Duodenal mucosa (tissue), 2 donors: Measurements from ENCODE around the gene TEP1.

Experiments
- H3K27ac ChIP-seq: one replicate; pipeline ENCODE4 v1.7.0; 2013; ENCODE audit warnings: low read depth, low read length
- H3K27me3 ChIP-seq, 2 donors: one replicate each; pipeline ENCODE4 v1.7.0; 2013; ENCODE audit warnings: low read length in 2 of 2, control low read depth in 1 of 2; ENCODE audit not compliant: insufficient read depth in 2 of 2, control insufficient read depth in 1 of 2
- H3K36me3 ChIP-seq, 2 donors: one replicate each; pipeline ENCODE4 v1.7.0; 2013; ENCODE audit warnings: low read length in 2 of 2, control low read depth in 1 of 2; ENCODE audit not compliant: insufficient read depth in 2 of 2, control insufficient read depth in 1 of 2
- H3K4me1 ChIP-seq, 2 donors: one replicate each; pipeline ENCODE4 v1.7.0; 2013; ENCODE audit warnings: low read length in 2 of 2, control low read depth in 1 of 2; ENCODE audit not compliant: insufficient read depth in 2 of 2, control insufficient read depth in 1 of 2
- H3K4me3 ChIP-seq, 2 donors: one replicate each; pipeline ENCODE4 v1.7.0; 2013; ENCODE audit warnings: low read length in 2 of 2, low read depth in 1 of 2
- H3K9ac ChIP-seq, 2 donors: one replicate each; pipeline ENCODE4 v1.7.0; 2013; ENCODE audit warnings: low read length in 2 of 2, low read depth in 1 of 2
- H3K9me3 ChIP-seq, 2 donors: one replicate each; pipeline ENCODE4 v1.7.0; 2013; ENCODE audit warnings: low read length in 2 of 2, control low read depth in 1 of 2; ENCODE audit not compliant: control insufficient read depth in 1 of 2

TEP1 gene

GRCh38 chr14:20391505-20391904 lies 21.8 kb downstream of the TEP1 start:
- Histone ChIP-seq H3K27ac (no peak overlapping the region), H3K36me3 (peaks cover 50 to 85% of the 10 kb centered on the region in 2 donors), H3K9ac (no peak overlapping the region)

GRCh38 chr14:20388159-20388558 lies 25.1 kb downstream of the TEP1 start:
- Histone ChIP-seq H3K27me3 (no peaks in the 10 kb centered on the region), H3K4me3 (no peak overlapping the region), H3K36me3 (peaks cover 59 to 91% of the 10 kb centered on the region in 2 donors), H3K27ac (no peak overlapping the region), H3K4me1 (no peaks in the 10 kb centered on the region), H3K9ac (no peak overlapping the region), H3K9me3 (no peaks in the 10 kb centered on the region)

More at GRCh38 chr14:20391505-20391904, 21.8 kb downstream of the TEP1 start:
- no peaks in the 10 kb centered on the region for H3K4me1 ChIP-seq
- no peak overlapping the region for H3K4me3 ChIP-seq
- H3K9me3 ChIP-seq, result no peaks in the 10 kb centered on the region
- no peaks in the 10 kb centered on the region for H3K27me3 ChIP-seq

- no peaks in the 10 kb centered on the region for H3K9me3 ChIP-seq
- H3K27me3 ChIP-seq, result no peaks in the 10 kb centered on the region
- no peak overlapping the region for H3K4me3 ChIP-seq
- H3K9ac ChIP-seq, result no peak overlapping the region
- H3K4me1 ChIP-seq, result no peaks in the 10 kb centered on the region
- peaks cover 65 to 97% of the 10 kb centered on the region in 2 donors for H3K36me3 ChIP-seq
- H3K27ac ChIP-seq, result no peak overlapping the region
Observed at GRCh38 chr14:20387576-20387975, 25.7 kb downstream of the TEP1 start.

- Histone ChIP-seq H3K36me3 (peaks cover 68 to 97% of the 10 kb centered on the region in 2 donors), H3K27ac (no peak overlapping the region), H3K4me3 (no peak overlapping the region), H3K4me1 (peaks cover 0 to 4% of the 10 kb centered on the region in 2 donors), H3K27me3 (no peaks in the 10 kb centered on the region), H3K9me3 (no peaks in the 10 kb centered on the region), H3K9ac (no peak overlapping the region)
Observed at GRCh38 chr14:20386276-20386855, 26.9 kb downstream of the TEP1 start.

- Histone ChIP-seq H3K4me1 (peaks cover 13 to 19% of the 10 kb centered on the region in 2 donors), H3K27me3 (no peaks in the 10 kb centered on the region), H3K9ac (no peak overlapping the region), H3K27ac (no peak overlapping the region), H3K9me3 (no peaks in the 10 kb centered on the region), H3K4me3 (no peak overlapping the region), H3K36me3 (peaks cover 64 to 97% of the 10 kb centered on the region in 2 donors)
Observed at GRCh38 chr14:20384886-20385285, 28.4 kb downstream of the TEP1 start.

- H3K27me3 ChIP-seq, result no peaks in the 10 kb centered on the region
- H3K4me3 ChIP-seq, result no peak overlapping the region
- H3K9me3 ChIP-seq, result no peaks in the 10 kb centered on the region
- no peak overlapping the region for H3K27ac ChIP-seq
- peaks cover 16 to 25% of the 10 kb centered on the region in 2 donors for H3K4me1 ChIP-seq
- H3K9ac ChIP-seq, result no peak overlapping the region
- H3K36me3 ChIP-seq, result peaks cover 66 to 97% of the 10 kb centered on the region in 2 donors
Observed at GRCh38 chr14:20384321-20384720, 29.0 kb downstream of the TEP1 start.

GRCh38 chr14:20383636-20384035 lies 29.7 kb downstream of the TEP1 start:
- no peak overlapping the region for H3K9ac ChIP-seq
- peaks cover 70 to 97% of the 10 kb centered on the region in 2 donors for H3K36me3 ChIP-seq
- H3K9me3 ChIP-seq, result no peaks in the 10 kb centered on the region
- H3K4me3 ChIP-seq, result no peak overlapping the region
- H3K27ac ChIP-seq, result no peak overlapping the region
- no peaks in the 10 kb centered on the region for H3K27me3 ChIP-seq
- H3K4me1 ChIP-seq, result peaks cover 21 to 30% of the 10 kb centered on the region in 2 donors

GRCh38 chr14:20383032-20383431 lies 30.3 kb downstream of the TEP1 start:
- Histone ChIP-seq H3K27me3 (no peaks in the 10 kb centered on the region), H3K36me3 (peaks cover 75 to 97% of the 10 kb centered on the region in 2 donors), H3K9ac (no peak overlapping the region), H3K27ac (no peak overlapping the region), H3K9me3 (no peaks in the 10 kb centered on the region), H3K4me1 (peaks cover 21 to 36% of the 10 kb centered on the region in 2 donors), H3K4me3 (no peak overlapping the region)

GRCh38 chr14:20382526-20382925 lies 30.8 kb downstream of the TEP1 start:
- no peaks in the 10 kb centered on the region for H3K9me3 ChIP-seq

GRCh38 chr14:20381341-20381740 lies 32.0 kb downstream of the TEP1 start:
- Histone ChIP-seq H3K27me3 (no peaks in the 10 kb centered on the region), H3K27ac (no peak overlapping the region), H3K4me1 (peaks cover 34 to 41% of the 10 kb centered on the region in 2 donors), H3K36me3 (peaks cover 78 to 99% of the 10 kb centered on the region in 2 donors), H3K4me3 (no peak overlapping the region), H3K9ac (no peak overlapping the region), H3K9me3 (no peaks in the 10 kb centered on the region)

More at GRCh38 chr14:20382526-20382925, 30.8 kb downstream of the TEP1 start:
- Histone ChIP-seq H3K36me3 (peaks cover 73 to 97% of the 10 kb centered on the region in 2 donors), H3K4me1 (peaks cover 23 to 37% of the 10 kb centered on the region in 2 donors), H3K4me3 (no peak overlapping the region), H3K27ac (no peak overlapping the region), H3K27me3 (no peaks in the 10 kb centered on the region), H3K9ac (no peak overlapping the region)
